Mucosa of stomach (tissue), 1 donor: ENCODE measurements around the gene UMAD1.

ENCODE experiments used
- H3K27me3 ChIP-seq: one replicate; pipeline ENCODE4 v1.7.0; 2013; ENCODE audit warnings: mild to moderate bottlenecking, low read length; ENCODE audit not compliant: control insufficient read depth, insufficient read depth
- H3K36me3 ChIP-seq: one replicate; pipeline ENCODE4 v1.7.0; 2013; ENCODE audit warnings: low read length; ENCODE audit not compliant: control insufficient read depth, insufficient read depth
- H3K4me1 ChIP-seq: one replicate; pipeline ENCODE4 v1.7.0; 2013; ENCODE audit warnings: mild to moderate bottlenecking, low read length; ENCODE audit not compliant: control insufficient read depth, insufficient read depth
- H3K4me3 ChIP-seq: one replicate; pipeline ENCODE4 v1.7.0; 2013; ENCODE audit warnings: low read length
- H3K9ac ChIP-seq: one replicate; pipeline ENCODE4 v1.7.0; 2013; ENCODE audit warnings: mild to moderate bottlenecking, low read length, moderate library complexity
- H3K9me3 ChIP-seq: one replicate; pipeline ENCODE4 v1.7.0; 2013; ENCODE audit warnings: mild to moderate bottlenecking, low read length, moderate library complexity; ENCODE audit not compliant: control insufficient read depth
- donor health status: Pancreatic carcinoma.

UMAD1 gene

GRCh38 chr7:7698930-7699329 is 58.4 kb downstream of the UMAD1 start:
- no peaks in the 10 kb centered on the region for H3K27me3 ChIP-seq
- no peaks in the 10 kb centered on the region for H3K36me3 ChIP-seq
- H3K9me3 ChIP-seq, result no peaks in the 10 kb centered on the region
- H3K4me1 ChIP-seq, result peaks cover 13% of the 10 kb centered on the region
- H3K4me3 ChIP-seq, result no peak overlapping the region
- H3K9ac ChIP-seq, result no peak overlapping the region

GRCh38 chr7:7699380-7699779 is 58.8 kb downstream of the UMAD1 start:
- Histone ChIP-seq H3K36me3 (no peaks in the 10 kb centered on the region), H3K9ac (no peak overlapping the region), H3K27me3 (no peaks in the 10 kb centered on the region), H3K4me3 (no peak overlapping the region), H3K4me1 (peaks cover 13% of the 10 kb centered on the region), H3K9me3 (no peaks in the 10 kb centered on the region)

DNA sequence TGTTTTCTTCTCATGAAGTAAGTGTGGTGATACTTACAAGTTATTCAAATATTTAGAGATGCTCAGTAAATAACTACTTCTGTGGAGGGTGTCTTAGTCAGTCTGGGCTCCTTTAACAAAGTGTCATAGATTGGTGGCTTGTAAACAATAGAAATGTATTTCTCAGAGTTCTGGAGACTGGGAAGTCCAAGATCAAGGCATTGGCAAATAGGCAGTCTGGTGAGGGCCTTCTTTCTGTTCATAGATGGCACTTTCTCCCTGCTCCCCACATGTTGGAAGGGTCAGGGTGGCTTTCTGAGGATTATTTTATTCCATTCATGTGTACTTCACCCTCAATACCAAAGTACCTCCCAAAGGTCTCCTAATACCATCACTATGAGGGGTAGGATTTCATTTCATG is 59.4 kb downstream of the UMAD1 start:
- peaks cover 13% of the 10 kb centered on the region for H3K4me1 ChIP-seq

DNA sequence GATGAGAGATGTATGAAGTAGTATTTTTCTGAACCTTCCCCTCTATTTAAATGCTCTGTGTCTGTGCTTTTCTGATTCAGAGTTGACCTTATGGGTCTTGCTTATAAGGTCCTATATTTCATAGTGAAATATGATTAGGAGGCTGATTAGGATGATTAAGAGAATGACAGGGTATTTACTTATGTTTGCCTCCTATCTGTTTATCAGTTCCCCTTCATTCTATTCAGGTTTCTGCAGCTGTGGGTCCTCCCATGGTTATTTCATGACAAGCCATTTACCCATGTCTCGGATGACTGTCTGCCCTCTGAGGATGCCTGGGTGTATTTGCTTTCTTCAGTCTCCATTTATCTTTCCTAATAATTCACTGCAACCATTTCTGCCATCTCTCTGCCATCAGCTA is 61.0 kb downstream of the UMAD1 start:
- Histone ChIP-seq H3K9me3 (no peaks in the 10 kb centered on the region), H3K4me3 (no peak overlapping the region), H3K27me3 (no peaks in the 10 kb centered on the region), H3K36me3 (no peaks in the 10 kb centered on the region), H3K4me1 (peaks cover 11% of the 10 kb centered on the region), H3K9ac (no peak overlapping the region)

More for the DNA sequence above, 59.4 kb downstream of the UMAD1 start:
- Histone ChIP-seq H3K9ac (no peak overlapping the region), H3K27me3 (no peaks in the 10 kb centered on the region), H3K9me3 (no peaks in the 10 kb centered on the region), H3K4me3 (no peak overlapping the region), H3K36me3 (no peaks in the 10 kb centered on the region)

DNA sequence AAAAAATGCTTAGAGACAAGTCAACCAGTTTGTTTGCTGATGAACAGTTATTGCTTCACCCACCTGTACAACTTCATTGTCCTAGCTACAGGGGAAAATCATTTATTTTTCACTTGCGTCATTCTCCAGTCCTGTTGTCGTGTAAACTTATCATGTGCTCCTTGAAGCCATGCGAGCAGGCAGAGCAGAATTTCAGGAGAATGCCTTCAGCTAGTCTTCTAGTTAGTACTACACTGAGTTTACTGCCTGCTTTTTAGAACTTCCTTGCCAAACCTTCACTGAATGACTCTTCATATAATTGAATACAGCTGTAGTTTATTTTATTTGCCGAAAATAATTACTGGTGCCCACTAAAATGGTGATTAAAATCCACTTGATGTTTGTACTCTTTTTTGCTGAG is 62.3 kb downstream of the UMAD1 start:
- Histone ChIP-seq H3K9me3 (no peaks in the 10 kb centered on the region), H3K27me3 (no peaks in the 10 kb centered on the region), H3K36me3 (no peaks in the 10 kb centered on the region), H3K4me3 (no peak overlapping the region), H3K4me1 (no peaks in the 10 kb centered on the region), H3K9ac (no peak overlapping the region)

GRCh38 chr7:7703427-7703826 is 62.9 kb downstream of the UMAD1 start:
- Histone ChIP-seq H3K9me3 (no peaks in the 10 kb centered on the region), H3K4me1 (no peaks in the 10 kb centered on the region), H3K36me3 (no peaks in the 10 kb centered on the region), H3K27me3 (no peaks in the 10 kb centered on the region), H3K9ac (no peak overlapping the region), H3K4me3 (no peak overlapping the region)

DNA sequence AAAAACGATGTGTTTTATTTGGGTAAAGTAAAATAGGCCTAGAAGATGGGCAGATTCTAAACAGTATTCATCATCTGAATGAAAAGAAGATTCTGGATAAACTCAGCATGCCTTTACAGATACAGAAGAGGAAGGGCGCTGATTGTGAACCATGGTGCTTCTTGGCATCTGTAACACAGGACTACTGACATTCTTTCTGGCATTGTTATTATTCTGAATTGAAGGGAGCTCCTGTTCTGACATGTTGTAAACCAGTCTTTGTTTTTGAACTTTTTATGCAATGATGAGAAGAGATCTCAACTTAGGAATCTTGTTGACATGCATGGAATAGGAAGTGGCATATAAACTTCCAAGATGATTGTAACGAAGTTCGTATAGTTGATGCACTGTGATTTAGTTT is 64.3 kb downstream of the UMAD1 start:
- H3K27me3 ChIP-seq, result no peaks in the 10 kb centered on the region
- no peaks in the 10 kb centered on the region for H3K9me3 ChIP-seq
- peaks cover 9% of the 10 kb centered on the region for H3K4me1 ChIP-seq
- H3K4me3 ChIP-seq, result no peak overlapping the region
- H3K36me3 ChIP-seq, result no peaks in the 10 kb centered on the region
- no peak overlapping the region for H3K9ac ChIP-seq

GRCh38 chr7:7705318-7705717 is 64.8 kb downstream of the UMAD1 start:
- Histone ChIP-seq H3K4me3 (no peak overlapping the region), H3K4me1 (peaks cover 9% of the 10 kb centered on the region), H3K9me3 (no peaks in the 10 kb centered on the region), H3K9ac (no peak overlapping the region), H3K27me3 (no peaks in the 10 kb centered on the region), H3K36me3 (no peaks in the 10 kb centered on the region)

DNA sequence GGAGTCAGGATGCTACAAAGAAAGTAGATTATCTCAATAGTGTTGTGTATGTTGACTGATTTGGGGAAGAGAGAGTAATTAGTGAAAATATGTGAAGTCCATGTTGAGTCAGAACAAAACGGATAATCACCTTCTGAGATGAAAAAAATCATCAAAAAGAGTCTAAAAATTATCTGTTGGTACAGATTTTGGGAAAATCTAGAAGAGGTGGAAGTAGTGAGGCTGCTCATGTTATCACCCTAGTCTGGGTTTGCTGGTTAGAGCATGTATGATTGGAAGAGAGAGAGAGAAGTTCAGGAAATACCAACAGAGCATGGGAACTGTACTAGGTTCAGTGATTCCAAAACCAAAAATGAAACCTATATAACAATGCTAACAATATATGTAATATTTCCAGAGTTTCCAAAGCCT is 65.6 kb downstream of the UMAD1 start:
- H3K36me3 ChIP-seq, result no peaks in the 10 kb centered on the region
- no peaks in the 10 kb centered on the region for H3K9me3 ChIP-seq
- no peak overlapping the region for H3K4me3 ChIP-seq
- no peak overlapping the region for H3K9ac ChIP-seq
- no peaks in the 10 kb centered on the region for H3K27me3 ChIP-seq
- H3K4me1 ChIP-seq, result peaks cover 9% of the 10 kb centered on the region

DNA sequence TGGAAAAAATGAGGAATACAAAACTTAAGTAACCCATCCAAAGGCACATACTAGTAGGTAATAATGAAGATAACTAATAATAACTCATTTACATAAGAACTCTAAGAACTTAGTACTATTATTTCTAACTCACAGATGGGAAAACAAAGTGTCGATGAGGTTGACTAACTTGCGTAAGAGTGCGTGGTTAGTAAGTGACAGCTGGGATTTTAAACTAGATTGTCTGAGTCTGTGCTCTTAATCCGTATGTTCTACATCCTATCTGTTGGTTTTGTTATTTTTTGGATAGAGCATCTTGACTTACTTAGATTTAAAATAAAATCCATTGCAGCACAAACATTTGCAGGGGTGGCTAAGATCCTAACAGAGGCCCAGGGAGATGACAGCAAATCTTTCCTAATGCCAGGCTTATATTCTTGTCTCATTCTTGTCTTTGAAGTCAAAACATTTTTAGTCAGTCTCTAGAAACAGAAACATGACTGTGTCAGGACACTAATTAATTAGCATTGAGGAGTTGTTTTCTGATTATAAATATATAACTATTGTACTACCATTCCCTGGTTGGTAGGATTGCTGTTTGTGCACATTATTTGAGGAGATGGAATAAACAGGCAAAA is 66.1 kb downstream of the UMAD1 start:
- H3K9me3 ChIP-seq, result no peaks in the 10 kb centered on the region
- peaks cover 9% of the 10 kb centered on the region for H3K4me1 ChIP-seq
- H3K4me3 ChIP-seq, result no peak overlapping the region

DNA sequence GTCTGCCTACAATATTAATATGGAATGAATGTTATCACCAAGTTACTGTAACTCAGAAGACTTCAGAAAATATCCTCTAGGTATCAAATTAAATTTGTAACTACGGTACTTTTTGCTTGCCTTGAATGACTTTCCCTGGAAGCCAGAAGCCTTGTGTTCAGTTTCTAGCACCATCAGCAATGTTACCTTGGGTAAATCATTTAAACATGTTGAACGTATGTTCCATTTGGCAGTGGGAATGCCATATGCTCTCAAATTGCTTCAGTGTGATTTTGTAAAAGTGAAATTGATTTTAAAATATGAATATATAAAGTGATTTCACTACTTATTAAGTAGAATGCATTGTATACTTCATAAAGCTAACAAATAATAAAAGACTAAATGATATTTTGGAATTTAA is 66.7 kb downstream of the UMAD1 start:
- Histone ChIP-seq H3K4me3 (no peak overlapping the region), H3K36me3 (no peaks in the 10 kb centered on the region), H3K9me3 (no peaks in the 10 kb centered on the region), H3K27me3 (no peaks in the 10 kb centered on the region), H3K4me1 (peaks cover 9% of the 10 kb centered on the region), H3K9ac (no peak overlapping the region)

More for the DNA sequence above, 66.1 kb downstream of the UMAD1 start:
- Histone ChIP-seq H3K9ac (no peak overlapping the region), H3K27me3 (no peaks in the 10 kb centered on the region), H3K36me3 (no peaks in the 10 kb centered on the region)

- H3K4me3 ChIP-seq, result no peak overlapping the region
- H3K9ac ChIP-seq, result no peak overlapping the region
- peaks cover 9% of the 10 kb centered on the region for H3K4me1 ChIP-seq
- H3K27me3 ChIP-seq, result no peaks in the 10 kb centered on the region
- no peaks in the 10 kb centered on the region for H3K36me3 ChIP-seq
- H3K9me3 ChIP-seq, result no peaks in the 10 kb centered on the region
Measured at GRCh38 chr7:7707806-7708205, 67.3 kb downstream of the UMAD1 start.

DNA sequence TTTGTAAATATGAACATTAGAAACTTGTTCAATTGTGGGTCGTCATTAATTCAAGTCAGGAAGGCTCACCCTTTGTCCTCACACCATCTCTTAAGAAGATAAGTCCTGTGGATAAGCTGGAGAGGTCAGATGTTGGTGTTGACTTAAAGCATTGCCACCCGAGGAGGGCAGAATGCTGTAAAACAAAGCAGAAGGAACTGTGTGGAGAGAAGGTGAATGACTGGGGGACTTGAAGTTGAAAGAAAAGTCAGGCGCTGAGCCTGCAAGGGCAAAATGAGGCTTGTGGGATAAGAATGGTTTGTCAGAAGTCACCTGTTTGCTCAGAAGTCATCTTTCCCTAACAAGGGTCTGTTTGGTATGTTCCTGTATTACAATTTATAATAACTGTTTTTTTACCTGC is 68.7 kb downstream of the UMAD1 start:
- H3K9me3 ChIP-seq, result no peaks in the 10 kb centered on the region
- H3K27me3 ChIP-seq, result no peaks in the 10 kb centered on the region
- no peaks in the 10 kb centered on the region for H3K36me3 ChIP-seq
- peaks cover 9% of the 10 kb centered on the region for H3K4me1 ChIP-seq
- no peak overlapping the region for H3K9ac ChIP-seq
- H3K4me3 ChIP-seq, result no peak overlapping the region
